Hematopoietic multipotent progenitor cell treated with erythropoietin and hydrocortisone succinate and interleukin-3 and kit ligand, for 15 days (in vitro differentiated cells): ENCODE data around the gene UTS2.

Experiments used
- DNase-seq: peaks from one replicate; pipeline ENCODE4 v3.0.0-alpha.2; 2015; ENCODE audit warnings: low spot score

UTS2 gene, protein sequence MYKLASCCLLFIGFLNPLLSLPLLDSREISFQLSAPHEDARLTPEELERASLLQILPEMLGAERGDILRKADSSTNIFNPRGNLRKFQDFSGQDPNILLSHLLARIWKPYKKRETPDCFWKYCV

DNA sequence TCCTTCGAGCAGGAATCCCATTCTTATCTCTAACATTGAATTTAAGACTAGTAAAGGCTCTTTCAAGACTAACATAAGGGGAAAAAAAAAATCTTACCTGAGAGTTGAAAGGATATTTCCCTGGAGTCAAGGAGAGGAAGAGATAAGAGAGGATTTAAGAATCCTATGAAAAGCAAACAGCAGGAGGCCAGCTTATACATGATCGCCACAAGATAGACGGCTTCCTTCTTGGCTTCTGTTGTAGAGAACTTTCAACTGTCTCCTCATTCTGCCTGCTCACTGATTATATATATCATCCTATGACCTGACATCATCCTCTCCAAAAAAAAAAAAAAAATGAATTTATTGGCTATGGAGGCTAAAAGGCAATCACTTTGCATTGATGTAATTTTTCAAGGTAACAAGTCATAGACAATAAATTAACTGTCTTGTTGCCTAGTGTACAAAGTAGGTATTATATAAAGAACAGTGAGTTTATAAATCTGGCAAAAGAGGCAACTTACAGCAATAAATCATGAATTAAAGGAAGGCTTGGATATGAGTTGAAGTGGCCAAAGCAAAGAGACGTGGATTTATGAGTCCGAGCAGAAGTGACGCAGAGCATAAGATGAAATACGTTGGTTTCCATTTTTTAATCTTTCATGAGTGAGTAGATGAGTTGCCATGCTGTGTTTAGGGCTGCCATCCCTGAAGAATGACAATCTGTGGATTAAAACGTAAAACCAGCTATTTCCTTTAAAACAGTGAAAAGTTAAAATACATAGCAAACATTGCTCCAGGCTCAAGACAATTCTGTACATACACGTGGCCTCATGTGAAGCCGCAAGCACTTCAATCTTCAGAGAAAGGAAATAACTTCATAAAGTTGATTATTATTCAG, at the start of gene UTS2:
Gene UTS2, minus strand, starts transcription at position 262 of the 880 bp plus-strand sequence. Its CDS starts 62 bp downstream, at position 200.
- no peak for DNase-seq

DNA sequence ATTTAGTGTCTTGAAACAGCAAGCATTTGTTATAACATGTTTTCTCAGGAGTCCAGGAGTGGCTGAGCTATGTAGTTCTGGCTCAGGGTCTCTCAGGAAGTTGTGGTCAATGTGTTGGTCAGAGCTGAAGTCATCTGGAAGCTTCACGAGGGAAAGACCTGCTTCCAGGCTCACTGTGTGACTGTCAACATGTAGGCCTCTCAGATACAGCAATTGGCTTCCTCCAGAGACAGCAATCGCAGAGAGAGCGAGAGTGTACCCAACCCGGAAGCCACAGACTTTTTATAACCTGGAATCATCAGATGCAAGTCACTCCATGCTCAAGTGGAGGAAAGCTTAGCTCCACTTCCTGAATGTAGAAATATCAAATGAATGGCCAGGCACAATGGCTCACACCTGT, 46.9 kb upstream of the UTS2 start:
- DNase-seq: no peak

GRCh38 chr1:7898962-7899361, 46.1 kb upstream of the UTS2 start:
- no peak for DNase-seq

DNA sequence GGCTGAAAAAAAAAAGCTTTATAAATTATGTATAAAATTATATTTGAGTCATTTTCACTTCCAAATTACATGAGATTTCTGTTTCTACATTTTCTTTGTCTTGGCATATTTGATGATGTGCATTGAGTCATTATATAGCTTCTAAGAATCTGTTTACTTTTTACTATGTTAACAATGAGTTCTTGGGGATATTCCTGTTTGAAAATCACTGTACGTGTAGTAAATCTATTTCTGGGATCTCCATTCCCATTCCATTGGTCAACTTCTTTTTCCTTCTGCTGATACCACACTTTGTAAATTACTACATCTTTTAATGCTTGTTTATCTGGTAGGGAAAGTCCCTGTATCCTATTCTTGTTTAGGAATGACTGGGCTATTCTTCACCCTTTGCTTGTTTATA, 44.1 kb upstream of the UTS2 start:
- no peak for DNase-seq

- no peak for DNase-seq
Measured at GRCh38 chr1:7893529-7894180, 40.8 kb upstream of the UTS2 start.

- no peak for DNase-seq
Measured at GRCh38 chr1:7891804-7892203, 38.9 kb upstream of the UTS2 start.

GRCh38 chr1:7890853-7891252, 38.0 kb upstream of the UTS2 start:
- DNase-seq: no peak

DNA sequence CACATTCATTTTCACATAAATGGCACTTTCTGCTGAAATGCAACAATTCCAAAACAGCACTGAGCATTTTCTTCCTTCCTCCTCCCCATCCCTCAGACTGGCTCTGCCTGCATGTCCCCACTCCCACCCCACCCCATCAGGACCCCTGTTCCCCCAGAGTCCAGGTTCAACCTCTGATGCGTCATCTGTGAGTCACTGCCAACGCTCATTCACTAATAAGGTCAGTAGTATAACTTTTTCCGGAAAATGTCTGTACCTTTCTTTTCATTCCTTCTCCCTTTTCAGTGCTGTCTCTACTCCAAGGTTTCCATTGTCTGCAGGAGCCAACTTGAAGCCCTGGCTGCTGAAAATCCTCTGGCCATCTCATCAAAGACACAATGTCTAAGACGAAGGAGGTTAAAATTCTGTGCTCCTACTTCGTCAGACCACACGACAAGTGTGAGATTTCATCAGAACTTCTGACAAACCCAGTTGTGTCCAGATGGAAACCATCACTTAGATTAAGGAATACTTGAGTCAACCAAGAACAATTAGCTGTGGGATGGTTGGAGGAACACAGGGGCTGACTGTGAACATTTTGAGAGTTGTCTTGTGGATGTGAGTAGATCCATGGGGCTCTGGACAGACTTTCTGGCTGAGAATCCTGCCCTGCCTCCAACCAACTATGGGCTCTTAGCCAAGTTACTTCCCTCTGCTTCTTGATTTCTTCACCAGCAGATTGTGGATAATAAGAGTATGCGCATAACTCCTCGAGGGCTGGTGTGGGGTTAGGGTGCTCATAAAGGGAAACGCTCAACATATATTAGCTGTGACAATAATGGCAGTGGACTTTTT, 35.6 kb upstream of the UTS2 start:
- no peak for DNase-seq

DNA sequence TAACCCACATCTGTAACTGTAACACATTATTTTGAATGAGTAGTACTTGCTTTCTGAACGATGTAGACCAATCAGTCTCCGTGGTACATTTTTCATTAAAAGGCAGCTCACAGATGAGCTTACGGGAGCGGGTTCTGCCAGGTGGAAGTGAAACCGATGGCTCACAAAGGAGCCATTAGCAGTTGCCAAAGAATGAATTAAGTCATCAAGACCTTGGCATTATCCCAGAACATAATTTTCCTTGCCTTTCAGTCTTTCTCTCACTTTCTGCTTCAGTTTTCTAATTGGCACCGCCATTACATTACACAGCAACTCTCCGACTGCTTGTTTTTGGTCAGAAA, 33.5 kb upstream of the UTS2 start:
- DNase-seq: no peak

- peak; percentile 20 for DNase-seq
Measured at GRCh38 chr1:7885513-7886404, 32.9 kb upstream of the UTS2 start.

- no peak for DNase-seq
Measured at GRCh38 chr1:7884757-7885156, 31.9 kb upstream of the UTS2 start.

GRCh38 chr1:7879228-7879627, 26.4 kb upstream of the UTS2 start:
- no peak for DNase-seq

DNA sequence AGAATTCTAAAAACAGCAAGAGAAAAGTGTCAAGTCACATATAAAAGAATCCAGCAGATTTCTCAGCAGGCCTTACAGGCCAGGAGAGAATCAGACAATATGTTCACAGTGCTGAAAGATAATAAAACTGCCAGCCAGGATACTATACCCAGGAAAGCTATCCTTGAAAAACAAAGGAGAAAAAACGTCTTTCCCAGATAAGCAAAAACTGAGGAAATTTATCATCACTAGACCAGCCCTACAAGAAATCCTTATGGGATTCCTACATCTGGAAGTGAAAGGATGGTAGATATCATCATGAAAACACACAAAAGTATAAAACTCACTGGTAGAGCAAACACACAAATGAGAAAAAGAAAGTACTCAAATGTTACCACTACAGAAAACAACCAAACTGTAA, 25.2 kb upstream of the UTS2 start:
- DNase-seq: no peak

GRCh38 chr1:7873801-7874795, 21.2 kb upstream of the UTS2 start:
- no peak for DNase-seq

GRCh38 chr1:7871136-7871535, 18.3 kb upstream of the UTS2 start:
- DNase-seq: no peak

DNA sequence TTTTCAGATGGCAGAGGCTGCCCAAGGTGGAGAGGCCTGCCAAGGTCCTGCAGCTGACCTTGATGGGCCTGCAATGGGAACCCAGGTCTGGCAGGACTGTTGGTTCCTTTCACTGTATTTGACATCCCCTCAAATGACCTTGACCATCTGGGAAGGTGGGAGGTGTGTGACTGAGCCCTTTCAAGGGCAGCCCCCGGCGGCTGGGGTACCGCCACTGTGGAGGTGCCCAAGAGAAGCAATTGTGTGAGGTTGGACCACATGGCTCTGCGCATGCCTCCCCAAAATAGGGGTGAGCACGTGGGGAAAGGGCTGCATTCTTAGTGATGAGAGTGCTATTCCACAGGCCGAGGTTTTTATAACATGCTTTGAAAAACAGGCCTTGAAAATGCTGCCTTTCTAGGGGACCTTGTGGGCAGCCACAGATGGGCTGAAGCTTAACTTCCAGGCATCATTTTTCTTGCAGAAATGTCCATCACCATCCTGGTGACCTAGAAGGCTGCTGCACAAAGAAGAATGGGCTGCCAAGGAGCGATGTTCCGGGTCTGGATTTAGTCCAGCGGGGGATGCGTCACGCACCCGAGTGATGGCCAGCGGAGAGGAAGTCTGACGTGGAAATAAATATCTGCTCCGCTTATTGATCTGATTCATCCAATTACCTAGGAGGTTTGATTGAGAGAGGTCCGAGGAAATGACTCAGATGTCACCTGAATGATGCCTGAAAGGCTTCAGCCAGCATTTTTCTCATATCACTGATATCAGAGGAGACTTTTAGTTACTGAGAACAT, 16.5 kb upstream of the UTS2 start:
- DNase-seq: no peak

DNA sequence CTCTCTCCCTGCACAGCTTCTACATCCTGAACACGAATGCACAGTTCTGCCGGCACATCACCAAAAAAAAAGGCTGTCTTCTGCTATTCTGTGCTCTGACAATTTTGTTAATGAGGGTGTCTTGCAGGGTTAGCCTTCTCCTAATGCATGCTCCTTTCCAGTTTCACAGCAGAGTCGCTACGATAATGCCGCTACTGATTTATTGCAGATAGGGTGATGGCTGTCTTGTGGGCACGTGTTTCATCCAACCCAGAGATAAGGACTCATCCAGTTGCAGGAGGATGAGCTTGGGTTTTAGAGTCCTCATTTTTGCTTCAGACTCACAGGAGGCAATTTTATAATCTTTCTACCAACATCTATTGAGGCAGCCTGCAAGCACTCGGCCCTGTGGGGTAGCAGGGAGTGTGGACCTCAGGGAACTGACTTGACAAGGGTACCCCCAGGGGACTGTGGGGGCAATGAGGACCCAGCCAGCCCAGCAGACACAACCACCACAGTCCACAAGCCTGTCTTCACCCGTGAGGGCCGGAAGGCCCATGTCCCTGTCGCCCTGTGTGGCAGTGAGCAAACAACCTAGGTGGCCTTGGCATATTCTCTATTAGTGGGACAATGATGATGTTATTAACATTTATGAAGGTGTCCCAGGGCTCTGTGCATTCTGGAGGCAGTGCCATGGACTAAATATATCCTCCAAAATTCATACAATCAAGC, 15.4 kb upstream of the UTS2 start:
- no peak for DNase-seq

DNA sequence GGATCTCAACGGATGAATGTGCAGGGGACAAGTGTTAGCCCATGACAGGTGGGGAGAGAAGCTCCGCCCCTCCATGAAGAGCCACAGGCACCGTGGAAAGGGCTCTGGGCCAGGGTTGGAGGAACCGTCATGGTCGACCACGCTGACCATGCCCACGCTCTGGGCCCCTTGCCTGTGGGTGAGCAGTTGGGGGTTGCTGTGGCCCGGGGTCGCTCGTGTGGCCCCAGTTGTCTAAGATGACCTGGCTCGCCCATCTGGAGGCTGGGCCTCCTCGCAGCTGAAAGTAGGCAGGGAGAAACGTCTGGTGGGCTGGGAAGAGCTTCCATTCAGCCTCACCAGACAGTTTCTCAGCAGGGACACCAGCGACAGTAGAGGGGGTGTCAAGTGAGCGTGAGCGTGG, 13.1 kb upstream of the UTS2 start:
- DNase-seq: no peak
